GM19099 (cell line): ENCODE measurements around the gene DR1.

ENCODE experiments used
- POLR2A ChIP-seq: IDR thresholded peaks from 3 replicates; pipeline ENCODE4 v1.6.1; 2011; ENCODE audit warnings: low read depth; ENCODE audit not compliant: insufficient read length; ENCODE audit errors: extremely low read depth

The DR1 gene

DNA sequence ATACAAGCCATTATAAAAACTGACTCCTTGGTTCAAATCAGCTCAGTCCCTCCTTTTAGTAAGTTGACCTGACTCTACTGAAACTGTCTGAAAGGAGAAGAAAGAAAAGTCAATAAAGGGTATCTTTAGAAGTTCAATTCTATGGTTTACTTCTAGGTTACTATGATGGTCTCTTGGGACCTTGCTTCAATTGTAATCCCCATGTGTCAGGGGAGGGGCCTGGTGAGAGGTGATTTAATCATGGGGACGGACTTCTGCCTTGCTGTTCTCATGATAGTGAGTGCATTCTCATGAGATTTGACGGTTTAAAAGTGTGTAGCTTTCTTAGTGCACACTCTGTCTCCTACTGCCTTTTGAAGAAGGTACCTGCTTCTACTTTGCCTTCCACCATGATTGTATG lies 70.5 kb downstream of the DR1 start:
- TF ChIP-seq POLR2A, result no peak
